Left ventricle myocardium superior (tissue), 1 donor: ENCODE results near the gene STIP1. TPM values are rescaled to one million over a fixed set of nuclear protein-coding genes. Genes with fewer than 3 reads are reported as not detected.
"Not testable (repeated sequence)": the region's sequence is repeated elsewhere in the genome, so short reads cannot be mapped to it uniquely, and the experiment has no call there.

Experiments used
- ATAC-seq: fragments of 200-7000 bp; cut with Tn5 transposase; one replicate; pipeline ENCODE4 v1.9.1; 2020; ENCODE audit warnings: mild to moderate bottlenecking, moderate library complexity
- DNase-seq: peaks from one replicate; pipeline ENCODE4 v3.0.0-alpha.2; 2020
- intact Hi-C: fragments of 100-400 bp; cut with micrococcal nuclease; formaldehyde crosslinking; loops from one replicate; pipeline ENCODE4 v1.11.0; 2022
- total RNA-seq: library from RNA; stranded (reverse); fragmentation: NEBNext Ultra II Directional; extraction: Animal tissue kit (Norgen Biotek cat#: 25700); gene quantifications from one replicate; pipeline ENCODE4 v1.2.1, GENCODE V29; 2021
- donor health status: DM: no; HTN: yes; CAD: no; lungs with severe emphysema.

Gene STIP1
- total RNA-seq, 1 donor from 2014 or later: 127 TPM

DNA sequence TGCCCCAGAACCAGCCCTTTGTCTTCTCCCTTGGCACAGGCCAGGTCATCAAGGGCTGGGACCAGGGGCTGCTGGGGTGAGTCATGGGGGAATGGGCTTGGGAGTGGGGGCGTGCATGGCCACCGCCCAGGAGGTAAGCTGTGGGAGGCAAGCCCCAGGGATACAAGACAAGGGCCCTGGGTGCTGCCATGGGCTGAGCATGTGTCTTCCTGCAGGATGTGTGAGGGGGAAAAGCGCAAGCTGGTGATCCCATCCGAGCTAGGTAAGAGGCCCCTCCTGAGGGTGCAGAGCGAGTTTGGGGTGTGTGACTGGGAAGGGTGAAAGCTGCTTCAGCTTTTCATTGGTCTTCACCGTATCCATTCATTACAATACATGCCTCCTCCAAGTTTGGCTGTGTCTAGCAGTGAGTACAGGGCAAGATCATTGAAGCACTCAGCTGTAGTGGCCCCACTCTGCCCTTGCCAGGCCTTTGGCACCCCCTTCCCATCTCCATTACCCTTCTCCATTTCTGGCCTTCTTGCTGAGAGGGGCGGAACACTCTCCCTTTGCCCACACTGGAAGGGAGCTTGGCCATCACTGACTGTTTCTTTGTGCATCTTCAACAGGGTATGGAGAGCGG, 57.4 kb downstream of the STIP1 start:
- DNase-seq (no peak), ATAC-seq (no peak)
- intact Hi-C loops: no loop called here

- intact Hi-C loops: no loop called here
- no peak for ATAC-seq
- no peak for DNase-seq
Observed at GRCh38 chr11:64244107-64244506, 58.1 kb downstream of the STIP1 start.

DNA sequence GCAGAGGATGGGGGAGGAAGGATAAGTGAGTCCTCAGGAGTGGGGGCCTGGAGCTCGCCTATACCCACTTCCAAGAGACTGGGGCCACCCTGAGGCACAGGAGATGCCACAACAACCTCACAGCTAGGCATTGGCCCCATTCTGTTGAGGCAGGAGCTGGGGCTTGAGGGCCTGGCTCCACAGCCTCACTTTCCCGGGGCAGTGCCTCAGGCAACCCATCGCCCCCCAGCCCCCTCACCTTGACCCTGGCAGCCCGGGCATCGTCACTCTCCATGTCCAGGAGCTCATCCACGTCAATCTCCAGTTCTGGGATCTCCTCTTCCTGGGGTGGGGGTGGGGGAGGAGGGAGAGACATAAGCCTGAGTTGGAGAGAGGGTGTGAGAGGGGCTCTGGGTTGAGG, 59.0 kb downstream of the STIP1 start:
- no peak for DNase-seq
- intact Hi-C loops: no loop called here
- no peak for ATAC-seq

DNA sequence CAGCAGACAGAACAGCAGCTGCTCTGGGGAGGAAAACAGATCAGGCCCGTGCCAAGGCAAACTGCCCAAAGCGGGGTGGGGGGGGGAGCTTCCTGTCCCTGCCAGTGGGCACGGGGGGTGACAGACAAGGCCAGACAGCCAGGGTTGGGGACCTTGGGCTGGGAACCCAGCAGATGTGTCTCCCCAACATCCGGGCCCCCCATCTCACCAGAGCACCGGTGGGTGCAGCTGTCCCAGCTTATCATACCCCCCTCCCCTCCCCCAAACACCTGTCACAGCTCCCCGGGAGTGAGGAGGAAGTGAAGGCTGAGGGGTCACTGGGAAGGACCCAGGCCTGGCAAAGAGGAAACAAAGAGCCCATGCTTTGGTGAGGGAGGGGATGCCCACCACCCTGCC, 59.4 kb downstream of the STIP1 start:
- intact Hi-C loops: no loop called here
- DNase-seq: peak; percentile 69
- ATAC-seq: no peak

DNA sequence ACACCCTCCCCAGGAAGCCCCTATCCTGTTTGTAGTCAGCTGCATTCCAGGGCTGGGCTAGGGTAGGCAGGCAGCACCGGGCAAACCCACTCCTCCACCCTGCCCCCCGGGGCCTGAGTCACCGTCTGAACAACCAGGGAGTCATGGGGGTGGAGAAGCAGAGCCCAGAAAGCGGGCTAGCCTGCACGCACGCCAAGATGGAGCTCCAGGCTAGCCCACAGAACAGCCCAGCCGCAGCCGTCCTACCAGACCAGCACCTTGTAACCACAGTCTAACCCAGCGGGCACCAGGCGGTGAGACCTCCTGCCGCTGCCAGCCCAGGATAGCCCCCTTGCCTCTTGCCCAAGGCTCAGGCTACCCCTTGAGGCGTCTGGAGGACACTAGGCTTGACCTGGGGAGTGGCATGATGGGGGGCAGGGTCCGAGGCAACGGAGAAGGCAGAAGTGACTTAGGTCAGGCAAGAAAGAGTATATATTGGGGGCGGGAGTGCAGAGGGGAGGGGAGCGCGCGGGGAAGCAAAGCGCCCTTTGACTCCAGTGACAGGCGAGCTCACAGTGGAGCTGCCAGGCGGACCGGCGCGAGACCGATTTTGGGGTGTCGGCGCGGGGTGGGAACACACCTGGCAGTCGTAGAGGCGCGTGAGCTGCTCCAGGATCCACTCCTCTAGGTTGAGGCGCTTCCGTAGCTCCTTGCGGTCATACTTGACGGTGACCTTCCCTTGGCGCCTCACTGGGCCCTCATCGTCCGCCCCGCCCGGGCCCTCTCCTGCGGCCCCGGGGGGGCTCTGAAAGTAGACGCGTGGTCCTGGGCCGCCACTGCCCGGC, 60.0 kb downstream of the STIP1 start:
- peak; percentile 80 for DNase-seq
- ATAC-seq: no peak
- intact Hi-C loops: no loop called here

DNA sequence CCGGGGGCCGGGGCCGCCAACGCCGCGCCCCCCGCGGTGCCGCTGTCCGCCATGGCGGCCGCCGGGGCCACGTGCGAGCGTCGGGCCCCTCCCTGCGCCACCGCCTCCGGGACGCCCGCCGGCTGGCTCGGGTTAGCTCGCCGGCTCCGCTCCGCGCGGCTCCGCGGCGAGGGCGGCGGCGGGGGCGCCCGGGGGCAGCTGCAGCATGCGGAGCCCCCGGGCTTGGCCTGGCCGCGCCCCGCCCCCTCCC, 60.6 kb downstream of the STIP1 start:
- DNase-seq: peak; percentile 49
- ATAC-seq, intact Hi-C loops: not testable (repeated sequence)

DNA sequence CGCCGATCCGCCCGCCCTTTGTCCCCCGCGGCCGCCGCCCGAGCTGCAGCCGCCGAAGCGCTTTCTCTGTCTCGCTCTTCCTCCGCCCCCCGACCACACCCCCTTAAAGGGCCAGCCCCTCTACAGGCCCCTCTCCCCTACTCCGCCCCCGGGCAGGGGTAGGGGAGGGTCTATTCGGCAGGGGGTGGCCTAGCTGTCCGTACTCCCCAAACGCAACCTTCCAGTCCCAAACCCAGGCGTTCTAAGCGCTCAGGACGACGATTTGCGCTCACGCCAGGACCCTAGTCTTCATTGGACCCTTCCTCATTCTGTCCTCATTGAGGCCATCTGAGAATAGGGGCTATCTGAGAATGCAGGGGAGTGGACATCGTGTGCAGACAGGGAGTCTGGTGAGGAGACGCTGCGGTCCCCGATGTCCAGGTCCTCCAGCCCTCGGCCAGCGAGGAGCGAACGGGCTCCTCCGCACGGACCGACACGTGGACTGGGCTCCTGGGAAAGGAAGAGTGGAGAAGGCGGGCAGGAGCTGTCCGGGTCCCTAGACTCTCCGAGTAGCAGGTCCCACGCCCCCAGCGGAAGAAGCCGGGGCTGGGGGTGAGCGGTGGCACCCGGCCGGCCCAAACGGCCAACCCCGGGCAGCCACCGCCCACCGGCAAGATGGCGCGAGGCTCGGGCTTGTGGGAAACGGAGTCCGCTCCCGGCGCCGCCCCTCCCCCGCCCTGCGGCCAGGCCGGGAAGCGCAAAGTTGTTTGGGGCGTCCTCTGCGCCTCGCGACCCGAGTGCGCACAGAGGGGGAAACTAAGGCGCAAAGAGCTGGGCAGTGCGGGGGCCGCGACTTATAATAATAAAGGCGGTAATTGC, 61.1 kb downstream of the STIP1 start, which contains the start of gene PPP1R14B:
Gene PPP1R14B, minus strand, starts transcription at position 73 of the 858 bp plus-strand sequence. CDS start 270 bp downstream, outside the sequence.
- intact Hi-C loops: no loop called here
- peak; percentile 96 for DNase-seq

DNA sequence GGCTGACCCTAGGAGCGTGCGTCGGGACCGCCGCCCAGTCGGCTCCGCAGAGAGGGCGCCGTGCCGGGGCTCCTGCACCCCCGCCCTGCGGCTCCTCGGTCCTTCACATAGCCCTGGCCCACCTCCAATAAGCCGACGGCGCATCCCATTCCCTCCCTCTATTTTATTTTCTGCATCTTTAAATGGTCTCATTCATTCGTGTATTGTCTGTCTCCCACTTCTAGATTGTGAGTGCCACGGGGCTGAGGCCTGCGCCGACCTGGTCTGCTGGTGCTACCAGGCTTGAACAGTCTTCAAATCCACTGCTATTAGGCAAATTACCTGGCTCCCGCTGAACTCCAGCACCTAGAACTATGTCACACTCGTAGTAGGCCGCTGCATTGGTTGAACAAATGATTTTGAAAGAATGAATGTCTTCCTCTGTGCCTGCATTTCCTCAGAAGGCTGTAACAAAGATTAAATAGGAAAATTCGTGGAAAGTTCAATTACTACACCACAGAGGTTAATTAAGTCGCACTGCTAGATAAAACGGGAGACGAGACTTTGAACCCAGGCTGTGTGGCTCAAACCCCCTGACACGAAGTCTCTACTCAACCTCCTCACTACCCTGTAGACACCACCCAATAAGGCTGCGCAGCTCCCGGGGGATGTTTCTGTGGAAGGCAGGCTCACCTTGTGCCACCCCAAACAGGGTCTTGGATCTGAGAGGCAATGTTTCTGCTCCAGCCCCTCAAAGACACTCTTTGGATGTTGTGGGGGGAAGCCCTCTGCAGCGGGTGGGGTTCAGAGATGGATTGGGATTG, 62.0 kb downstream of the STIP1 start:
- DNase-seq (no peak), ATAC-seq (peak; percentile 3)
- intact Hi-C loops: no loop called here

More for the DNA sequence above, 61.1 kb downstream of the STIP1 start, which contains the start of gene PPP1R14B:
- ATAC-seq: peak; percentile 76

GRCh38 chr11:64248578-64248977, 62.6 kb downstream of the STIP1 start:
- intact Hi-C loops: no loop called here
- no peak for DNase-seq

GRCh38 chr11:64249038-64249437, 63.1 kb downstream of the STIP1 start:
- DNase-seq (no peak), ATAC-seq (no peak)
- intact Hi-C loops: no loop called here

More at GRCh38 chr11:64248578-64248977, 62.6 kb downstream of the STIP1 start:
- ATAC-seq: no peak

- intact Hi-C loops: no loop called here
- ATAC-seq (no peak), DNase-seq (no peak)
Observed at GRCh38 chr11:64249563-64250414, 63.8 kb downstream of the STIP1 start.

DNA sequence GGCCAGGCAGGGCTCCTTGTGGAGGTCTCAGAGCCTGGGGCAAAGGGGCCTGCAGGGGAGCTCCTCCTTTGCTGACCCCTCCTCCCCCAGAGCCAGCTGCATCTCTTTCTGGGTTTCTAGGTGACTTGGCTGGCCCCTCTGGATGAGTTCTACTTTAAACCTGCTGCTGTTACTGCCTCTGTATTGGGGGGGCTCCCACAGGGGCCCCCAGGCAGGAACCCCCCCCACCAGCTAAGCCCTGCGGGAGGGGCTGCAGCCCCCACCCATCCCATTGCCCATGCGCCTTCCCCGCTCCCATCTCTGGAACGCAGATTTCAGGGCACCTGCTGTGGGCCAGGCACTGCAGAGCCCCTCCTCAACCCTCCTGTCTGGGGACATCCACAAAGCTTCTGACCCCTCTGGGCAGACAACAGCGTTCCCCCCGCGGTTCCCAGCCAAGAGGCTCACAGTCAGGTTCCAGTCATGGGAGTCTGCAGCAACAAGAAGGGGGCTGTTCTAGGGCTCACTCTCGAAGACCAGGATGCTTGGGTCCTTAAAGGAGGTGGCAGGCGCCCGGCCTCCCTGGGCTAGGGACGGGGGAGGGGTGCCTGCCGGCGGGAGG, 64.5 kb downstream of the STIP1 start:
- no peak for ATAC-seq
- no peak for DNase-seq
- intact Hi-C loops: no loop called here

DNA sequence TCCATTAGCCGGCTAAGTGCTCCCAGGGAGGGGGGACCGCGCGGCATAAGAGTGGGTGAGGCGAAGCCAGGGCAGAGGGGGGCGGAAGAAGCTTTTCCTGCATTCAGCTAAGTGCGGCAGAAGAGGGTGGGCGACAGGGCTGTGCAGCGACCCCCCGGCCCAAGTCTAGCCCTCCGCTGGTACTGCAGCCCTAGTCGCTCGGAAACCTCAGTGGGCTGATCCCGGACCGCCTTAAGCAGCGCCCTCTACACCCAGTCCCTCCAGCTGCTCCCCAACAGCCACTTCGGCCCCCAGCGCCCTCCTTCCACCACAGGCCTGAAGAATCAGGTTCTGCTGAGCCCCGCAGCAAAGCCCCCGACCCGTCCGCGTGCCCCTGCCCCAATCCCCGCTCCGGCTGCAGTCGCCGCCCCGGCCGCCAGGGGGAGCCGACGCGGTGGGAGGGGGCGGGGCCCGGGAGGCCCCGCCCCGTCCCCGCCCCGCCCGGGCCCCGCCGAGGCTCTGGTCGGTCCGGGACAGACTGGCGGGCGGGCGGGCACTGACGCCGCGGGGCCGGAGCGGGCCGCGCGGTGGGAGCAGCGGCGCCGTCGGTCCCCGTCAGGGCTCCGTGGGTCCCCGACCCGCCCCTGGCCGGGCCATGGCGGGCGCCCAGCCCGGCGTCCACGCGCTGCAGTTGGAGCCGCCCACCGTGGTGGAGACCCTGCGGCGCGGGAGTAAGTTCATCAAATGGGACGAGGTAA, 65.2 kb downstream of the STIP1 start, which contains the start of gene PLCB3:
Gene PLCB3, plus strand, starts transcription at position 515 of the 737 bp plus-strand sequence. Its CDS starts 120 bp downstream, at position 635.
- DNase-seq (peak; percentile 79), ATAC-seq (peak; percentile 60)
- intact Hi-C loops: no loop called here

- intact Hi-C loops: no loop called here
- DNase-seq (no peak), ATAC-seq (no peak)
Observed at GRCh38 chr11:64251753-64252002, 65.7 kb downstream of the STIP1 start.

GRCh38 chr11:64252003-64252872, 66.3 kb downstream of the STIP1 start:
- DNase-seq (peak; percentile 68), ATAC-seq (peak; percentile 17)
- intact Hi-C loops: no loop called here

DNA sequence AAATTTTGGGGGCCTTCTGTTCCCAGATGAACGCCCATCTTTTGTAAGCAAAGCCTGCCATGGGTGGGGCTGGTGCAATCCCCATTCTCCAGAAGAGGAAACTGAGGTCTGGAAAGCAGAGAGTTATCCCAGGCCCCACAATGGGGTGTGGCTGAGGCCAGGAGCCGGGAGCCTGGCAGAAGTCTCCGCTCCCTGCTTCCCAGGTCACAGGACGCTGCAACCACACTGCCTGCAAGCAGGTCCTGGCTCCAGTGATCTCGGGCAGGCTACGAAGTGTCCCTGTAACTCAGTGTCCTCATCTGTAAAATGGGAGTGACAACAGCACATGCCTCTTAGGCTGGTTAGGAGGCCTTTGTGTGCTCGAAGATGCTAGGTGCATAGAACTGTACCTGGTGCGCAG, 67.1 kb downstream of the STIP1 start:
- DNase-seq: no peak
- ATAC-seq: no peak
- intact Hi-C loops: no loop called here
